HepG2 (cell line): ENCODE measurements around the gene MARF1. TPM values are rescaled to one million over a fixed set of nuclear protein-coding genes. Genes with fewer than 3 reads are reported as not detected.
A peak's percentile ranks its signal among the peaks of the same experiment; 100 is the strongest.

ENCODE experiments used
- BHLHE40 ChIP-seq: IDR thresholded peaks from 2 replicates; pipeline ENCODE4 v1.6.1; 2011; ENCODE audit warnings: low read length, improper control_type of control experiment
- ETV5 ChIP-seq: IDR thresholded peaks from 2 replicates; pipeline ENCODE4 v1.6.1; 2018; ENCODE audit warnings: missing biosample characterization, missing genetic modification reagents, inconsistent platforms, borderline replicate concordance
- HNF1A ChIP-seq, 2 experiments: sonication (generic) in 1 of 2; formaldehyde crosslinking in 1 of 2; IDR thresholded peaks; 2 replicates each; pipeline versions ENCODE4 v1.4.0 to v1.6.1; 2016 to 2020; ENCODE audit warnings: borderline replicate concordance in 1 of 2, low read depth in 1 of 2, mild to moderate bottlenecking in 1 of 2, missing genetic modification reagents in 1 of 2
- HNF4G ChIP-seq, 2 experiments: sonication (generic) in 1 of 2; formaldehyde crosslinking in 1 of 2; IDR thresholded peaks; 2 replicates each; pipeline versions ENCODE4 v1.4.0 to v1.6.1; 2011 to 2020; ENCODE audit warnings: borderline replicate concordance in 2 of 2, low read depth in 2 of 2, mild to moderate bottlenecking in 2 of 2, low read length in 1 of 2, missing genetic modification reagents in 1 of 2, moderate library complexity in 1 of 2
- HNRNPK ChIP-seq: fragments of 200-400 bp; formaldehyde crosslinking; IDR thresholded peaks from 2 replicates; pipeline ENCODE4 v1.6.1; 2018; ENCODE audit warnings: low read length, low read depth, moderate library complexity, mild to moderate bottlenecking; ENCODE audit not compliant: poor library complexity, severe bottlenecking
- IKZF4 ChIP-seq: sonication (generic); formaldehyde crosslinking; IDR thresholded peaks from 2 replicates; pipeline ENCODE4 v1.5.1; 2020; ENCODE audit warnings: borderline replicate concordance, mild to moderate bottlenecking, low read depth, missing genetic modification reagents; ENCODE audit errors: not compliant biosample characterization
- KMT2A ChIP-seq: sonication (generic); formaldehyde crosslinking; IDR thresholded peaks from 2 replicates; pipeline ENCODE4 v1.4.0; 2020; ENCODE audit warnings: missing genetic modification reagents
- SMYD3 ChIP-seq: sonication (generic); formaldehyde crosslinking; IDR thresholded peaks from 2 replicates; pipeline ENCODE4 v1.8.1; 2023; ENCODE audit warnings: mild to moderate bottlenecking, missing genetic modification reagents
- ZFX ChIP-seq: sonication (generic); formaldehyde crosslinking; IDR thresholded peaks from 2 replicates; pipeline ENCODE4 v1.4.0; 2020; ENCODE audit warnings: mild to moderate bottlenecking, low read depth, missing genetic modification reagents, moderate library complexity
- ZMYM3 ChIP-seq: sonication (generic); formaldehyde crosslinking; IDR thresholded peaks from 2 replicates; pipeline ENCODE4 v1.5.1; 2020; ENCODE audit warnings: mild to moderate bottlenecking, missing genetic modification reagents
- ZNF496 ChIP-seq: sonication (generic); formaldehyde crosslinking; IDR thresholded peaks from 2 replicates; pipeline ENCODE4 v1.8.1; 2023; ENCODE audit warnings: mild to moderate bottlenecking, moderate library complexity, missing genetic modification reagents; ENCODE audit not compliant: insufficient replicate concordance
- ZNF678 ChIP-seq: sonication (generic); formaldehyde crosslinking; IDR thresholded peaks from 2 replicates; pipeline ENCODE4 v1.4.0; 2020; ENCODE audit warnings: mild to moderate bottlenecking, missing genetic modification reagents
- ZNF709 ChIP-seq: sonication (generic); formaldehyde crosslinking; IDR thresholded peaks from 2 replicates; pipeline ENCODE4 v1.5.0; 2020; ENCODE audit warnings: mild to moderate bottlenecking, missing genetic modification reagents
- ZNF768 ChIP-seq: sonication (generic); formaldehyde crosslinking; IDR thresholded peaks from 2 replicates; pipeline ENCODE4 v1.4.0; 2020; ENCODE audit warnings: missing genetic modification reagents
- ZNF800 ChIP-seq: sonication (generic); formaldehyde crosslinking; IDR thresholded peaks from 2 replicates; pipeline ENCODE4 v1.4.0; 2020; ENCODE audit warnings: missing genetic modification reagents
- ZSCAN12 ChIP-seq: sonication (generic); formaldehyde crosslinking; IDR thresholded peaks from 2 replicates; pipeline ENCODE4 v1.9.0; 2021; ENCODE audit warnings: mild to moderate bottlenecking, missing genetic modification reagents
- ZSCAN29 ChIP-seq: sonication (generic); formaldehyde crosslinking; conservative IDR thresholded peaks from 2 replicates; pipeline ENCODE4 v1.4.0; 2020; ENCODE audit warnings: mild to moderate bottlenecking, missing genetic modification reagents
- polyA plus RNA-seq, 8 experiments: library from polyadenylated mRNA; depleted of rRNA in 3 of 8; stranded (reverse) in 7 of 8; unstranded in 1 of 8; fragments of >200 nt; fragmentation: Illumina TruSeq in 4 of 8; extraction: Trizol in 4 of 8; gene quantifications; 2 replicates each; pipeline versions ENCODE4 v1.2.1 to v1.2.3, GENCODE V29; 2011 to 2016; ENCODE audit warnings: low read depth in 4 of 8, missing spikeins in 1 of 8, mixed read lengths in 1 of 8; ENCODE audit not compliant: insufficient read depth in 1 of 8
- total RNA-seq, 5 experiments: library from RNA; depleted of rRNA; stranded (reverse); fragments of >200 nt; fragmentation: Illumina TruSeq; extraction: Trizol; gene quantifications; 2 replicates each; pipeline ENCODE4 v1.2.3, GENCODE V29; 2016; ENCODE audit warnings: low read depth in 1 of 5
- TF ChIP-seq, protein P1 (sequence below), 2 experiments: sonication (generic) in 1 of 2; formaldehyde crosslinking in 1 of 2; IDR thresholded peaks; 2 replicates each; pipeline versions ENCODE4 v1.5.1 to v1.6.1; 2011 to 2020; ENCODE audit warnings: borderline replicate concordance in 1 of 2, low read depth in 1 of 2, low read length in 1 of 2, mild to moderate bottlenecking in 1 of 2, missing genetic modification reagents in 1 of 2, moderate library complexity in 1 of 2

Gene MARF1
- total and polyA plus RNA-seq, 2 of the 13 experiments (the other 11 are each of a cell fraction or from before 2014, with no cell fraction given): 8.7 to 20.7 TPM

DNA sequence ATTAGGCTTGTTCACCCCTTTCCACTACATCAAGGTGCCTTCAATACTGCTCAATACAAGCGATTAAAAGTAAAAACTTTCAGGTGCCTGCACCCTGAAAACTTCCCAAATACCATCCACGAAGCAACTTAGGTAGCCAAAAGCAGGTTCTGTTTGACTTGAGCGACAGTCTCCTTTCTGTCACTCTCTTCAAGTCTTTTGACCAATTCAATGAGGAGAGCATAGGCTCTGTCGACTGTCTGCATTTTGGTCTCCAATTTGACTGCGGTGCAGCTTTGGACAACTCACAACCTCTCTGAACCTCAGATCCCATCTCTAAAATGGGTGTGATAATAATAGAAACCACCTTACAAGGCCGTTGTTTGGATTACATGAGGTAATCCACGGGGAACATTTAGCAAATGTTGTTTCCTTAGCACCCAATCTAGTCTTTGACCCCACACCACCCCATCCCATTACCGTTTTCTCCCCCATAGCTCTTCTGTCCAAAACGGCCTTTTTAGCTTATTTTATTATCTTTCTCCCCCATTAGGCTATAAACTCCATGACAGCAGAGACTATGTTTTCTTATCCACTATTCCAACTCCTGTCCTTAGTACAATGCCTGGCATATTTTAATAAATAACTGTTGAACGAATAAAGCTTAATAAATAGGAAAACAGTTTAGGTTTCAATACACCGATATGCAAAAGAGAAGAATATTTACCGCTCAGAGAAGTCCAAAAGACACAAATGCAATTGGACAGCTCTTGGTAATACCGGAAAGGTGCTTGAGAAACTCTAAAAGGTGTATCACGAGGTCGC lies 999 bp downstream of the MARF1 start (continued):
- TF ChIP-seq ZNF496 (CRISPR knock-in tag) (no peak), ZNF800 (CRISPR knock-in tag) (no peak; the same call in 1 of the 2 replicates), KMT2A (CRISPR knock-in tag) (peak; percentile 5; the same call in 1 of the 2 replicates), HNRNPK (peak; percentile 55), ZMYM3 (CRISPR knock-in tag) (peak; percentile 98), ZSCAN29 (CRISPR knock-in tag) (no peak), ZSCAN12 (CRISPR knock-in tag) (0 out of 2 replicates have a peak, but pooled peaks have one; percentile 5), BHLHE40 (no peak), ETV5 (CRISPR knock-in tag) (0 out of 2 replicates have a peak, but pooled peaks have one; percentile 25), ZNF678 (no peak), ZNF709 (CRISPR knock-in tag) (0 out of 2 replicates have a peak, but pooled peaks have one; percentile 30), ZFX (CRISPR knock-in tag) (no peak), ZNF768 (CRISPR knock-in tag) (peak; percentile 94; the same call in 1 of the 2 replicates), SMYD3 (CRISPR knock-in tag) (peak; percentile 48; the same call in 1 of the 2 replicates), HNF4G (IDR thresholded peaks at IDR 0.05; ENCODE audit: borderline replicate concordance, low read depth, low read length) (no peak), HNF4G (CRISPR knock-in tag; IDR thresholded peaks at IDR 0.05; ENCODE audit: borderline replicate concordance, low read depth) (no peak), IKZF4 (CRISPR knock-in tag) (no peak), HNF1A (IDR thresholded peaks at IDR 0.05; ENCODE audit: low read depth) (no peak; the same call in 1 of the 2 replicates), HNF1A (CRISPR knock-in tag; IDR thresholded peaks at IDR 0.05; ENCODE audit: borderline replicate concordance) (no peak)
- TF ChIP-seq, protein P1, sequence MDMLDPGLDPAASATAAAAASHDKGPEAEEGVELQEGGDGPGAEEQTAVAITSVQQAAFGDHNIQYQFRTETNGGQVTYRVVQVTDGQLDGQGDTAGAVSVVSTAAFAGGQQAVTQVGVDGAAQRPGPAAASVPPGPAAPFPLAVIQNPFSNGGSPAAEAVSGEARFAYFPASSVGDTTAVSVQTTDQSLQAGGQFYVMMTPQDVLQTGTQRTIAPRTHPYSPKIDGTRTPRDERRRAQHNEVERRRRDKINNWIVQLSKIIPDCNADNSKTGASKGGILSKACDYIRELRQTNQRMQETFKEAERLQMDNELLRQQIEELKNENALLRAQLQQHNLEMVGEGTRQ (IDR thresholded peaks at IDR 0.05; ENCODE audit: low read depth, low read length): no peak
- TF ChIP-seq, protein P1 (CRISPR knock-in tag; IDR thresholded peaks at IDR 0.05; ENCODE audit: borderline replicate concordance): peak; percentile 56; the same call in 1 of the 2 replicates
